WTC11 (cell line): Measurements from ENCODE around the gene ZBTB48. TPM values are rescaled to one million over a fixed set of nuclear protein-coding genes. Genes with fewer than 3 reads are reported as not detected.
A peak's percentile ranks its signal among the peaks of the same experiment; 100 is the strongest.

Experiments
- AFF4 ChIP-seq: sonication (generic); formaldehyde crosslinking; IDR thresholded peaks from 2 replicates; pipeline ENCODE4 v1.8.1; 2023; ENCODE audit warnings: mild to moderate bottlenecking, missing genetic modification reagents, borderline replicate concordance
- ARID4B ChIP-seq: sonication (generic); formaldehyde crosslinking; IDR thresholded peaks from 2 replicates; pipeline ENCODE4 v1.8.0; 2023; ENCODE audit warnings: missing genetic modification reagents, mild to moderate bottlenecking, borderline replicate concordance
- ATF2 ChIP-seq: sonication (generic); formaldehyde crosslinking; IDR thresholded peaks from 2 replicates; pipeline ENCODE4 v1.8.1; 2022; ENCODE audit warnings: low read depth, missing genetic modification reagents, borderline replicate concordance
- CTCF ChIP-seq: fragments of 200-600 bp; IDR thresholded peaks from 2 replicates; pipeline ENCODE4 v1.8.0; 2022; ENCODE audit warnings: antibody characterized with exemption
- ESRRA ChIP-seq: sonication (generic); formaldehyde crosslinking; IDR thresholded peaks from 2 replicates; pipeline ENCODE4 v1.8.1; 2022; ENCODE audit warnings: mild to moderate bottlenecking, missing genetic modification reagents, borderline replicate concordance
- FOXP4 ChIP-seq: sonication (generic); formaldehyde crosslinking; IDR thresholded peaks from 2 replicates; pipeline ENCODE4 v1.8.0; 2022; ENCODE audit warnings: mild to moderate bottlenecking, missing genetic modification reagents
- HMGA2 ChIP-seq: fragments of 250-450 bp; sonication (Bioruptor Pico); IDR thresholded peaks from 2 replicates; pipeline ENCODE4 v1.4.0; 2021; ENCODE audit warnings: mild to moderate bottlenecking, moderate library complexity
- IRF1 ChIP-seq: sonication (generic); formaldehyde crosslinking; IDR thresholded peaks from 2 replicates; pipeline ENCODE4 v1.8.0; 2023; ENCODE audit warnings: missing genetic modification reagents
- JAZF1 ChIP-seq: fragments of 250-450 bp; sonication (Bioruptor Pico); IDR thresholded peaks from 2 replicates; pipeline ENCODE4 v1.9.0; 2021; ENCODE audit warnings: moderate library complexity, mild to moderate bottlenecking, inconsistent platforms
- STAT6 ChIP-seq: sonication (generic); formaldehyde crosslinking; conservative IDR thresholded peaks from 2 replicates; pipeline ENCODE4 v1.8.1; 2023; ENCODE audit warnings: mild to moderate bottlenecking, low read depth, missing genetic modification reagents, moderate library complexity
- TEAD1 ChIP-seq: sonication (generic); formaldehyde crosslinking; IDR thresholded peaks from 2 replicates; pipeline ENCODE4 v1.8.0; 2022; ENCODE audit warnings: mild to moderate bottlenecking, missing genetic modification reagents
- ZBTB43 ChIP-seq: sonication (generic); formaldehyde crosslinking; IDR thresholded peaks from 2 replicates; pipeline ENCODE4 v1.8.1; 2023; ENCODE audit warnings: mild to moderate bottlenecking, missing genetic modification reagents
- ZNF281 ChIP-seq: sonication (generic); formaldehyde crosslinking; IDR thresholded peaks from 2 replicates; pipeline ENCODE4 v1.8.0; 2023; ENCODE audit warnings: mild to moderate bottlenecking, missing genetic modification reagents
- total RNA-seq: library from RNA; stranded (reverse); gene quantifications from 3 replicates; pipeline ENCODE4 v1.2.3, GENCODE V29; 2021

ZBTB48 gene
- total RNA-seq, 1 experiment from 2014 or later, result 29.1 TPM

GRCh38 chr1:6602669-6603237 is 23.0 kb downstream of the ZBTB48 start, which contains the start of gene KLHL21 (continued):
- TF ChIP-seq ARID4B (CRISPR knock-in tag) (peak; percentile 19; the same call in 1 of the 2 replicates), CTCF (no peak), FOXP4 (CRISPR knock-in tag) (0 out of 2 replicates have a peak, but pooled peaks have one; percentile 4), IRF1 (CRISPR knock-in tag) (no peak), AFF4 (no peak; the same call in 1 of the 2 replicates), TEAD1 (CRISPR knock-in tag) (peak; percentile 43), ATF2 (CRISPR knock-in tag) (no peak), ZNF281 (CRISPR knock-in tag) (no peak), ESRRA (CRISPR knock-in tag) (0 out of 2 replicates have a peak, but pooled peaks have one; percentile 6), JAZF1 (CRISPR knock-in tag) (no peak), HMGA2 (CRISPR knock-in tag) (no peak), ZBTB43 (CRISPR knock-in tag) (0 out of 2 replicates have a peak, but pooled peaks have one; percentile 20), STAT6 (CRISPR knock-in tag) (no peak)
